ENCODE data around the gene MMP12.

Gene MMP12

DNA sequence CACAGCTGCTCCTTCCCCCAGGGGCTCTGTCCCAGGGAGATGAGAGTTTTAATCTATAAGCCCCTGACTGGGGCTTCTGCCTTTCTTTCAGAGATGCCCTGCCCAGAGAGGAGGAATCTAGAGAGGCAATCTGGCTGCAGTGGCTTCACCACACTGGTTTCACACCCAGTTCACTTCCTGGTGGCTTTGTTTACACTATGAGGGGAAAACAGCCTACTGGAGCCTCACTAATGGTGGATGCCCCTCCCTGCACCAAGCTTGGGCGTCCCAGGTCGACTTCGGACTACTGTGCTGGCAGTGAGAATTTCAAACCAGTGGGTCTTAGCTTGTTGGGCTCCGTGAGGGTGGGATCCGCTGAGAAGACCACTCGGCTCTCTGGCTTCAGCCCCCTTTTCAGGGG lies 55.3 kb downstream of the MMP12 start:
- H3K4me3 ChIP-seq (ENCODE audit: low read length), result no peak overlapping the region
- no peak for DNase-seq (ENCODE audit: low read depth, low spot score)

DNA sequence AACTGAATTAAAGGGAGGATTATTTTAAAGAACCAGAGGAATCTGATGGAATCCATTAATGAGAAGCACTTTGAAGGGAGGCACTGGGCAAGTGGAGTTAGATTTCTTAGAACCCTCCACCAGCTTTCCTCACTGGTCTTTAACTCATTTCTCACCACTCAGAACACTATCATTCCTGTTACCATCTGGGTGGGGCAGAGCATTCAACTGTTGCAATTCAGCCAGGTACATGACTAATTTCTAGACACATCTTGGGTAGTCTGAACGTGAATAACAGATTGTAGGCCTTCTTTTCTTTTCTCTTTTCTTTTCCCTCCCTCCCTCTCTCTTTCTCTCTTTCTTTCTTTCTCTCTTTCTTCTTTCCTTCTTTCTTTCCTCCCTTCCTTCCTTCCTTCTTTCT lies 61.3 kb downstream of the MMP12 start:
- H3K4me3 ChIP-seq (ENCODE audit: low read length), result no peak overlapping the region
- no peak for DNase-seq (ENCODE audit: low read depth, low spot score)

All from Jurkat, Clone E6-1 (cell line).